Measurements from ENCODE around the gene NDRG2. TPM values are rescaled to one million over a fixed set of nuclear protein-coding genes. Genes with fewer than 3 reads are reported as not detected.

Gene NDRG2
- total and polyA plus RNA-seq, 4 experiments from 2014 or later: 26.9 to 34.5 (median 32.2) TPM

- intact Hi-C loops (cut with micrococcal nuclease): no loop called here
- H3K27me3 Mint-ChIP-seq: peaks cover 1 to 3% of the 10 kb centered on the region in 2 donors
- Histone ChIP-seq H3K27ac (ENCODE audit: low read depth, low read length) (no peak overlapping the region), H3K4me1 (ENCODE audit: insufficient read depth, low read length) (no peaks in the 10 kb centered on the region), H3K9me3 (ENCODE audit: control insufficient read depth in 1 of 2, low read length in 2 of 2) (no peaks in the 10 kb centered on the region), H3K27me3 (ENCODE audit: insufficient read depth, low read length) (no peaks in the 10 kb centered on the region), H3K4me3 (ENCODE audit: low read length in 2 of 2) (no peak overlapping the region), H3K36me3 (ENCODE audit: insufficient read depth, low read length) (no peaks in the 10 kb centered on the region)
- peaks cover 0 to 2% (median 0%) of the 10 kb centered on the region in 8 donors for H3K9me3 Mint-ChIP-seq
- no peak overlapping the region for H3K27ac Mint-ChIP-seq
- POLR2A ChIA-PET (ENCODE audit: partially characterized antibody): interaction anchor here (0.6 kb wide), 1 partner anchor 83 kb away, joined by 3 read pairs; no protein-coding TSS in a partner anchor
- no peaks in the 10 kb centered on the region for H3K36me3 Mint-ChIP-seq
- H3K4me3 Mint-ChIP-seq: no peak overlapping the region
- CTCF ChIA-PET (ENCODE audit: partially characterized antibody): interaction anchor here (1.4 to 10.7 kb wide), 7 partner anchors 8 to 72 kb away, joined by 3 to 138 read pairs (median 7); no protein-coding TSS in a partner anchor
- no peak for DNase-seq
- H3K4me1 Mint-ChIP-seq: no peaks in the 10 kb centered on the region
These were observed 7.7 kb upstream of the NDRG2 start for GRCh38 chr14:21032326-21033132.

GRCh38 chr14:21030531-21030930 is 5.7 kb upstream of the NDRG2 start:
- Mint-ChIP-seq H3K4me1 (peaks cover 0 to 5% (median 2%) of the 10 kb centered on the region in 4 donors), H3K36me3 (no peaks in the 10 kb centered on the region), H3K9me3 (peaks cover 0 to 2% (median 0%) of the 10 kb centered on the region in 8 donors), H3K4me3 (no peak overlapping the region), H3K27ac (peak overlapping the region in 1 of 7 donors; percentile 60), H3K27me3 (peaks cover 1 to 3% of the 10 kb centered on the region in 2 donors)
- intact Hi-C loops (cut with micrococcal nuclease): no loop called here
- no peaks in the 10 kb centered on the region for H3K36me3 ChIP-seq (ENCODE audit: insufficient read depth, low read length)
- no peak for DNase-seq
- H3K9me3 ChIP-seq (ENCODE audit: control insufficient read depth in 1 of 2, low read length in 2 of 2): no peaks in the 10 kb centered on the region
- no peak overlapping the region for H3K4me3 ChIP-seq (ENCODE audit: low read length in 2 of 2)
- CTCF ChIA-PET (ENCODE audit: partially characterized antibody): interaction anchor here (10.7 kb wide), 1 partner anchor 15 kb away, joined by 138 read pairs; no protein-coding TSS in a partner anchor
- no peak overlapping the region for H3K27ac ChIP-seq (ENCODE audit: low read depth, low read length)
- no peaks in the 10 kb centered on the region for H3K27me3 ChIP-seq (ENCODE audit: insufficient read depth, low read length)
- H3K4me1 ChIP-seq (ENCODE audit: insufficient read depth, low read length): no peaks in the 10 kb centered on the region
- POLR2A ChIA-PET (ENCODE audit: partially characterized antibody): interaction anchor here (1.1 kb wide), 1 partner anchor 9 kb away, joined by 3 read pairs; no protein-coding TSS in a partner anchor

GRCh38 chr14:21029917-21030316 is 5.1 kb upstream of the NDRG2 start, which contains the start of gene TPPP2:
Gene TPPP2 (plus strand): TSS chr14:21030217. CDS start chr14:21030582, 365 bp downstream.
- intact Hi-C loops (cut with micrococcal nuclease): no loop called here
- no peak within 1 kb of the TSS for H3K4me3 Mint-ChIP-seq
- ChIA-PET POLR2A (ENCODE audit: partially characterized antibody) (interaction anchor here (1.1 kb wide), 1 partner anchor 8 kb away, joined by 3 read pairs; no protein-coding TSS in a partner anchor), CTCF (ENCODE audit: partially characterized antibody) (interaction anchor here (10.7 kb wide), 1 partner anchor 14 kb away, joined by 138 read pairs; no protein-coding TSS in a partner anchor)
- peaks cover 1 to 3% of the 10 kb centered on the region in 2 donors for H3K27me3 Mint-ChIP-seq
- H3K36me3 Mint-ChIP-seq: peaks cover 0 to 2% of the 10 kb centered on the region in 2 donors
- no peak within 1 kb of the TSS for H3K27ac ChIP-seq (ENCODE audit: low read depth, low read length)
- no peak for DNase-seq
- H3K9me3 Mint-ChIP-seq: peaks cover 0 to 2% (median 0%) of the 10 kb centered on the region in 8 donors
- H3K27me3 ChIP-seq (ENCODE audit: insufficient read depth, low read length): no peaks in the 10 kb centered on the region
- H3K4me1 ChIP-seq (ENCODE audit: insufficient read depth, low read length): no peaks in the 10 kb centered on the region
- no peaks in the 10 kb centered on the region for H3K9me3 ChIP-seq (ENCODE audit: control insufficient read depth in 1 of 2, low read length in 2 of 2)
- H3K27ac Mint-ChIP-seq: peak within 1 kb of the TSS in 1 of 7 donors; percentile 60
- peaks cover 0 to 5% (median 2%) of the 10 kb centered on the region in 4 donors for H3K4me1 Mint-ChIP-seq
- H3K36me3 ChIP-seq (ENCODE audit: insufficient read depth, low read length): no peaks in the 10 kb centered on the region
- no peak within 1 kb of the TSS for H3K4me3 ChIP-seq (ENCODE audit: low read length in 2 of 2)

- H3K4me3 Mint-ChIP-seq: peak overlapping the region in 6 of 8 donors; percentile 1 to 76 (median 32)
- ChIA-PET POLR2A (ENCODE audit: partially characterized antibody) (no interaction called here), CTCF (ENCODE audit: partially characterized antibody) (interaction anchor here (1.6 kb wide), 1 partner anchor 65 kb away, joined by 5 read pairs; no protein-coding TSS in a partner anchor)
- H3K9me3 Mint-ChIP-seq: peaks cover 0 to 2% (median 0%) of the 10 kb centered on the region in 8 donors
- H3K27me3 Mint-ChIP-seq: peaks cover 0 to 1% of the 10 kb centered on the region in 2 donors
- intact Hi-C loops (cut with micrococcal nuclease): no loop called here
- H3K27ac Mint-ChIP-seq: peak overlapping the region in 6 of 7 donors; percentile 4 to 78 (median 63)
- Histone ChIP-seq H3K4me1 (ENCODE audit: insufficient read depth, low read length) (peaks cover 20% of the 10 kb centered on the region), H3K27me3 (ENCODE audit: insufficient read depth, low read length) (no peaks in the 10 kb centered on the region), H3K9me3 (ENCODE audit: control insufficient read depth in 1 of 2, low read length in 2 of 2) (no peaks in the 10 kb centered on the region), H3K27ac (ENCODE audit: low read depth, low read length) (no peak overlapping the region), H3K36me3 (ENCODE audit: insufficient read depth, low read length) (no peaks in the 10 kb centered on the region), H3K4me3 (ENCODE audit: low read length in 2 of 2) (no peak overlapping the region)
- peaks cover 12 to 32% (median 22%) of the 10 kb centered on the region in 4 donors for H3K4me1 Mint-ChIP-seq
- no peak for DNase-seq
- peaks cover 3 to 6% of the 10 kb centered on the region in 2 donors for H3K36me3 Mint-ChIP-seq
These were observed 2.1 kb upstream of the NDRG2 start for GRCh38 chr14:21026988-21027315.

- H3K4me3 Mint-ChIP-seq: peak overlapping the region; percentile 39 to 91 (median 56)
- H3K36me3 Mint-ChIP-seq: peaks cover 7 to 8% of the 10 kb centered on the region in 2 donors
- H3K4me3 ChIP-seq (ENCODE audit: low read length in 2 of 2): no peak overlapping the region
- H3K27ac Mint-ChIP-seq: peak overlapping the region; percentile 16 to 78 (median 51)
- H3K27me3 ChIP-seq (ENCODE audit: insufficient read depth, low read length): no peaks in the 10 kb centered on the region
- H3K27me3 Mint-ChIP-seq: no peaks in the 10 kb centered on the region
- intact Hi-C loops (cut with micrococcal nuclease): no loop called here
- H3K9me3 ChIP-seq (ENCODE audit: control insufficient read depth in 1 of 2, low read length in 2 of 2): no peaks in the 10 kb centered on the region
- H3K36me3 ChIP-seq (ENCODE audit: insufficient read depth, low read length): no peaks in the 10 kb centered on the region
- H3K4me1 Mint-ChIP-seq: peaks cover 12 to 33% (median 22%) of the 10 kb centered on the region in 4 donors
- peaks cover 0 to 2% (median 0%) of the 10 kb centered on the region in 8 donors for H3K9me3 Mint-ChIP-seq
- CTCF ChIA-PET (ENCODE audit: partially characterized antibody): interaction anchor here (1.4 to 1.6 kb wide), 2 partner anchors 11 to 66 kb away, joined by 5 to 12 read pairs; no protein-coding TSS in a partner anchor
- no peak overlapping the region for H3K27ac ChIP-seq (ENCODE audit: low read depth, low read length)
- no peak for DNase-seq
- POLR2A ChIA-PET (ENCODE audit: partially characterized antibody): interaction anchor here (0.8 kb wide), 1 partner anchor 71 kb away, joined by 3 read pairs; no protein-coding TSS in a partner anchor
- peaks cover 20% of the 10 kb centered on the region for H3K4me1 ChIP-seq (ENCODE audit: insufficient read depth, low read length)
These were observed 1.6 kb upstream of the NDRG2 start for GRCh38 chr14:21026274-21026987.

GRCh38 chr14:21025371-21026273 is 761 bp upstream of the NDRG2 start:
- no peaks in the 10 kb centered on the region for H3K27me3 ChIP-seq (ENCODE audit: insufficient read depth, low read length)
- Mint-ChIP-seq H3K4me1 (peaks cover 12 to 33% (median 22%) of the 10 kb centered on the region in 4 donors), H3K27me3 (no peaks in the 10 kb centered on the region), H3K36me3 (peaks cover 15% of the 10 kb centered on the region in 2 donors), H3K27ac (peak overlapping the region; percentile 16 to 93 (median 91)), H3K4me3 (peak overlapping the region; percentile 83 to 95 (median 91)), H3K9me3 (peaks cover 0 to 2% (median 0%) of the 10 kb centered on the region in 8 donors)
- intact Hi-C loops (cut with micrococcal nuclease): loop anchor here (2.0 kb wide), 1 partner anchor 67 kb away; no protein-coding TSS in a partner anchor
- H3K27ac ChIP-seq (ENCODE audit: low read depth, low read length): peak overlapping the region; percentile 51
- DNase-seq: no peak
- ChIA-PET POLR2A (ENCODE audit: partially characterized antibody) (interaction anchor here (0.8 to 2.5 kb wide), 3 partner anchors 11 to 72 kb away, joined by 3 to 18 read pairs (median 3); no protein-coding TSS in a partner anchor), CTCF (ENCODE audit: partially characterized antibody) (interaction anchor here (1.1 to 2.6 kb wide), 4 partner anchors 10 to 79 kb away, joined by 3 to 34 read pairs (median 8); no protein-coding TSS in a partner anchor)
- no peaks in the 10 kb centered on the region for H3K9me3 ChIP-seq (ENCODE audit: control insufficient read depth in 1 of 2, low read length in 2 of 2)
- peaks cover 20% of the 10 kb centered on the region for H3K4me1 ChIP-seq (ENCODE audit: insufficient read depth, low read length)
- no peaks in the 10 kb centered on the region for H3K36me3 ChIP-seq (ENCODE audit: insufficient read depth, low read length)
- peak overlapping the region; percentile 23 to 77 for H3K4me3 ChIP-seq (ENCODE audit: low read length in 2 of 2)

Measured in CD4-positive, alpha-beta memory T cell (primary cell).